GM13976 (cell line): Measurements from ENCODE around the gene STXBP5.

Experiments used
- DNase-seq: peaks from one replicate; pipeline ENCODE4 v3.0.0; 2012; ENCODE audit warnings: low spot score
- CTCF ChIP-seq: IDR thresholded peaks from 2 replicates; pipeline ENCODE4 v1.5.1; 2012; ENCODE audit warnings: borderline replicate concordance, mild to moderate bottlenecking; ENCODE audit not compliant: insufficient read depth; ENCODE audit errors: extremely low read depth, missing control alignments, control extremely low read depth
- in situ Hi-C: fragments of 300-500 bp; cut with MboI; formaldehyde crosslinking; loops from one replicate; pipeline ENCODE4 v1.12.0; 2022; ENCODE audit warnings: low sequenced_read_pairs, mixed read lengths, inconsistent platforms; ENCODE audit not compliant: unreplicated experiment

The STXBP5 gene

GRCh38 chr6:147159536-147160374, 44.5 kb upstream of the STXBP5 start:
- DNase-seq: no peak
- in situ Hi-C loops: no loop called here
- no peak for TF ChIP-seq CTCF

GRCh38 chr6:147160593-147160992, 43.6 kb upstream of the STXBP5 start:
- in situ Hi-C loops: no loop called here
- TF ChIP-seq CTCF: no peak
- DNase-seq: no peak

- no peak for TF ChIP-seq CTCF
- in situ Hi-C loops: no loop called here
- no peak for DNase-seq
Measured at GRCh38 chr6:147161253-147161973, 42.8 kb upstream of the STXBP5 start.

GRCh38 chr6:147161974-147162495, 42.2 kb upstream of the STXBP5 start:
- in situ Hi-C loops: no loop called here
- no peak for DNase-seq
- TF ChIP-seq CTCF: no peak

GRCh38 chr6:147164761-147165160, 39.5 kb upstream of the STXBP5 start:
- no peak for TF ChIP-seq CTCF

GRCh38 chr6:147166360-147166944, 37.8 kb upstream of the STXBP5 start:
- DNase-seq: no peak
- in situ Hi-C loops: no loop called here
- TF ChIP-seq CTCF: no peak

More at GRCh38 chr6:147164761-147165160, 39.5 kb upstream of the STXBP5 start:
- no peak for DNase-seq
- in situ Hi-C loops: no loop called here
